HG03135 (cell line): ENCODE results near the gene SS18L1.
"Not testable (repeated sequence)": the region's sequence is repeated elsewhere in the genome, so short reads cannot be mapped to it uniquely, and the experiment has no call there.

Experiments
- ATAC-seq: cut with Tn5 transposase; IDR thresholded peaks from one replicate; pipeline ENCODE4 v1.9.1; 2021; ENCODE audit warnings: mild to moderate bottlenecking, moderate library complexity; ENCODE audit not compliant: unreplicated experiment

The SS18L1 gene

GRCh38 chr20:62136283-62137091, 7.1 kb upstream of the SS18L1 start:
- no peak for ATAC-seq

- no peak for ATAC-seq
These were observed 6.5 kb upstream of the SS18L1 start for GRCh38 chr20:62137092-62137384.

GRCh38 chr20:62137478-62138203, 5.9 kb upstream of the SS18L1 start:
- no peak for ATAC-seq

- no peak for ATAC-seq
These were observed 5.4 kb upstream of the SS18L1 start for GRCh38 chr20:62138204-62138543.

- no peak for ATAC-seq
These were observed 4.7 kb upstream of the SS18L1 start for GRCh38 chr20:62138912-62139311.

GRCh38 chr20:62139636-62140035, 3.9 kb upstream of the SS18L1 start:
- no peak for ATAC-seq

- ATAC-seq = no peak
These were observed 2.5 kb upstream of the SS18L1 start for GRCh38 chr20:62141043-62141396.

GRCh38 chr20:62141397-62142251, 1.9 kb upstream of the SS18L1 start:
- no peak for ATAC-seq

- ATAC-seq = peak; percentile 24
These were observed 1.1 kb upstream of the SS18L1 start for GRCh38 chr20:62142252-62143080.

GRCh38 chr20:62143957-62144825, 622 bp downstream of the SS18L1 start:
- ATAC-seq = peak; percentile 17

- ATAC-seq = no peak
These were observed 2.1 kb downstream of the SS18L1 start for GRCh38 chr20:62145688-62146018.

- no peak for ATAC-seq
These were observed 2.6 kb downstream of the SS18L1 start for GRCh38 chr20:62146019-62146755.

GRCh38 chr20:62147125-62147524, 3.6 kb downstream of the SS18L1 start:
- no peak for ATAC-seq

- ATAC-seq = no peak
These were observed 4.0 kb downstream of the SS18L1 start for GRCh38 chr20:62147528-62147927.

- not testable (repeated sequence) for ATAC-seq
These were observed 4.8 kb downstream of the SS18L1 start for GRCh38 chr20:62148383-62148782.

GRCh38 chr20:62148908-62149314, 5.3 kb downstream of the SS18L1 start:
- ATAC-seq = no peak

GRCh38 chr20:62149532-62150309, 6.2 kb downstream of the SS18L1 start:
- no peak for ATAC-seq

GRCh38 chr20:62150310-62150575, 6.7 kb downstream of the SS18L1 start:
- ATAC-seq = no peak

GRCh38 chr20:62151225-62151624, 7.7 kb downstream of the SS18L1 start:
- no peak for ATAC-seq
